ENCODE results near the gene SLC4A2.

DNA sequence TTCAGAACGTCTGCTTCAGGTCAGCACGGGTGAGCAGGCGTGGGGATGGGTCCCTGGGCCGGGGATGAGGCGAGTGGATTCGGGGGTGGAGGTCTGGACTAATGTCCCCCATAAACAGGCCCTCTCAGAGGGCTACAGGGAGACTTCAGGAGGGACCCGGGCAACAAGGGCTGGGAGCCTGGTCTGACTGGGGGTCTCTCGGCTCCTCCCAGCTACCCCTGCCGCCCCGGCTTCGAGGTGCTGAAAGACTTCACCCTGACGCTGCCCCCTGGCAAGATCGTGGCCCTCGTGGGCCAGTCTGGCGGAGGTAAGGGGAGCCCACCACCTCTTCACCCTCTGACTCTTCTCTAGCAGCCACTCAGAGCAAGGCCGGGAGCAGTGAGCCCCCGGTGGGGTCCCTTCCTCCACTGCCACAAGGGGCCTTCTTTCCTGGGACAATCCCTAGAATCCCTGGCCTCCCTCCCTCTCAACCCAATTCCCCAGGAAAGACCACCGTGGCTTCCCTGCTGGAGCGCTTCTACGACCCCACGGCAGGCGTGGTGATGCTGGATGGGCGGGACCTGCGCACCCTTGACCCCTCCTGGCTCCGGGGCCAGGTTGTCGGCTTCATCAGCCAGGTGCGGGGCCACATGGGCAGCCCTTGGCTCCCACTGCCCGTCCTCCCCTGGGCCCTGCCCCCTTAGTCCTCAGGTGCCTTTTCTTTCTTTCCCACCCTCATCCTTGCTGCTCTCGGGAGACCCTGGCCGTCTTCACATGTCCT, 18.6 kb upstream of the SLC4A2 start:
- TF ChIP-seq GATA2 (IDR thresholded peaks at IDR 0.05; ENCODE audit: low read depth, low read length): no peak
- no peak for TF ChIP-seq GATA3 (IDR thresholded peaks at IDR 0.05; ENCODE audit: low read depth, low read length)
